Spleen (tissue), 7 donors: Measurements from ENCODE around the gene GOSR1.

Source experiments
- CTCF ChIP-seq, 11 experiments: fragments of 200-600 bp in 7 of 11; fragments of 450-650 bp in 4 of 11; sonication (generic) in 4 of 11; IDR thresholded peaks in 8 of 11; conservative IDR thresholded peaks in 3 of 11; 1 replicate in 7 of 11; 2 replicates in 4 of 11; pipeline versions ENCODE4 v1.4.0 to v1.8.0; 2016 to 2021; ENCODE audit warnings: antibody characterized with exemption in 11 of 11, inconsistent platforms in 4 of 11, mild to moderate bottlenecking in 1 of 11
- POLR2A ChIP-seq, 3 donors: fragments of 450-650 bp; IDR thresholded peaks; one replicate each; pipeline ENCODE4 v1.5.1; 2017; ENCODE audit warnings: antibody characterized with exemption in 3 of 3, mild to moderate bottlenecking in 1 of 3
- POLR2AphosphoS5 ChIP-seq, 3 donors: sonication (generic); formaldehyde crosslinking; IDR thresholded peaks; one replicate each; pipeline ENCODE4 v1.5.1; 2017; ENCODE audit warnings: antibody characterized with exemption in 3 of 3
- donor health status: DM: no; HTN: no; CAD: no; lungs with moderate emphysema.
- donor health status: DM: no; HTN: no; CAD: no.
- donor health status: DM: no; HTN: no; CAD: no.

GRCh38 chr17:30517786-30518185, 40.6 kb downstream of the GOSR1 start:
- TF ChIP-seq CTCF (IDR thresholded peaks at IDR 0.05 in 8 of 11, conservative IDR thresholded peaks at IDR 0.05 in 3 of 11) (no peak), POLR2A (IDR thresholded peaks at IDR 0.05) (no peak), POLR2AphosphoS5 (IDR thresholded peaks at IDR 0.05) (no peak)
